Kidney (tissue), 14 donors: Measurements from ENCODE around the gene CCDC170. TPM values are rescaled to one million over a fixed set of nuclear protein-coding genes. Genes with fewer than 3 reads are reported as not detected.

Experiments
- DNase-seq, 5 donors: peaks; one replicate each; pipeline ENCODE4 v3.0.0-alpha.2; 2013 to 2020
- FAIRE-seq: peaks from 2 replicates; lab custom pipeline; 2012; peaks lifted over from hg19 to GRCh38; lab: Jason Lieb, UNC
- H3K27ac ChIP-seq, 2 donors: one replicate each; pipeline ENCODE4 v1.7.0; 2013; ENCODE audit warnings: low read depth in 2 of 2, low read length in 2 of 2, inconsistent platforms in 1 of 2
- H3K27me3 ChIP-seq: one replicate; pipeline ENCODE4 v1.7.1; 2013; ENCODE audit warnings: low read length, inconsistent platforms; ENCODE audit not compliant: control insufficient read depth, insufficient read depth
- H3K36me3 ChIP-seq, 3 donors: one replicate each; pipeline versions ENCODE4 v1.7.0 to v1.7.1; 2013; ENCODE audit warnings: low read length in 3 of 3, control low read depth in 1 of 3, inconsistent platforms in 1 of 3; ENCODE audit not compliant: insufficient read depth in 3 of 3, control insufficient read depth in 2 of 3
- H3K4me1 ChIP-seq, 3 donors: one replicate each; pipeline versions ENCODE4 v1.7.0 to v1.7.1; 2013; ENCODE audit warnings: low read length in 3 of 3, inconsistent platforms in 1 of 3, low read depth in 1 of 3; ENCODE audit not compliant: control insufficient read depth in 2 of 3, insufficient read depth in 2 of 3
- H3K4me3 ChIP-seq, 3 donors: one replicate each; pipeline versions ENCODE4 v1.7.0 to v1.8.1; 2013; ENCODE audit warnings: low read length in 3 of 3, control low read depth in 1 of 3, inconsistent platforms in 1 of 3
- H3K9ac ChIP-seq, 3 donors: one replicate each; pipeline versions ENCODE4 v1.7.0 to v1.7.1; 2013; ENCODE audit warnings: low read length in 3 of 3, control low read depth in 1 of 3, inconsistent platforms in 1 of 3
- H3K9me3 ChIP-seq, 3 donors: one replicate each; pipeline versions ENCODE4 v1.7.0 to v1.7.1; 2013; ENCODE audit warnings: low read length in 3 of 3, control low read depth in 1 of 3, inconsistent platforms in 1 of 3; ENCODE audit not compliant: control insufficient read depth in 2 of 3, insufficient read depth in 1 of 3
- CTCF ChIP-seq: IDR thresholded peaks from 3 replicates; pipeline ENCODE4 v1.5.1; 2012; ENCODE audit warnings: mild to moderate bottlenecking, moderate library complexity, borderline replicate concordance; ENCODE audit not compliant: insufficient read depth; ENCODE audit errors: extremely low read depth
- intact Hi-C: fragments of 100-400 bp; cut with DNase I; formaldehyde crosslinking; loops from one replicate; pipeline ENCODE4 v1.11.1; 2022
- polyA plus RNA-seq: library from polyadenylated mRNA; stranded (reverse); fragments of 350-450 nt; fragmentation: Illumina TruSeq; extraction: RNeasy Lipid Tissue Mini Kit (QIAGEN cat#74804); gene quantifications from one replicate; pipeline ENCODE4 v1.2.3, GENCODE V29; 2014; ENCODE audit warnings: low read depth, low replicate concordance; ENCODE audit not compliant: insufficient read depth
- total RNA-seq: library from RNA; stranded (reverse); fragmentation: NEBNext Ultra II Directional; extraction: Animal tissue kit (Norgen Biotek cat#: 25700); gene quantifications from one replicate; pipeline ENCODE4 v1.2.1, GENCODE V29; 2021
- donor health status: control.
- donor health status: control.
- donor health status: control.
- donor health status: control.
- donor health status: control.
- donor health status: DM: yes; HTN: yes; CAD: no.
- donor health status: Normal renal cell carcinoma (clear cell type).

CCDC170 gene
- total and polyA plus RNA-seq, 2 donors from 2014 or later = 0.34 to 2.1 TPM

GRCh38 chr6:151551223-151551857 lies 57.5 kb downstream of the CCDC170 start:
- no peak for DNase-seq

GRCh38 chr6:151553416-151554165 lies 59.8 kb downstream of the CCDC170 start:
- Histone ChIP-seq H3K4me3 (no peak overlapping the region), H3K36me3 (no peaks in the 10 kb centered on the region), H3K9me3 (peaks cover 0 to 6% (median 2%) of the 10 kb centered on the region in 3 donors), H3K27me3 (no peaks in the 10 kb centered on the region), H3K4me1 (no peaks in the 10 kb centered on the region), H3K27ac (no peak overlapping the region), H3K9ac (no peak overlapping the region)
- no peak for DNase-seq
- TF ChIP-seq CTCF = no peak
- FAIRE-seq = peak; percentile 53
- intact Hi-C loops = no loop called here

More at GRCh38 chr6:151551223-151551857, 57.5 kb downstream of the CCDC170 start:
- H3K27ac ChIP-seq = no peak overlapping the region
- H3K4me1 ChIP-seq = no peaks in the 10 kb centered on the region
- intact Hi-C loops = no loop called here
- peaks cover 0 to 6% (median 2%) of the 10 kb centered on the region in 3 donors for H3K9me3 ChIP-seq
- H3K36me3 ChIP-seq = no peaks in the 10 kb centered on the region
- H3K4me3 ChIP-seq = no peak overlapping the region
- no peak for FAIRE-seq
- no peak for TF ChIP-seq CTCF
- no peak overlapping the region for H3K9ac ChIP-seq
- H3K27me3 ChIP-seq = no peaks in the 10 kb centered on the region

GRCh38 chr6:151561238-151561637 lies 67.4 kb downstream of the CCDC170 start:
- Histone ChIP-seq H3K4me1 (no peaks in the 10 kb centered on the region), H3K27me3 (no peaks in the 10 kb centered on the region), H3K4me3 (no peak overlapping the region), H3K9ac (no peak overlapping the region), H3K36me3 (no peaks in the 10 kb centered on the region), H3K9me3 (peaks cover 0 to 4% (median 2%) of the 10 kb centered on the region in 3 donors), H3K27ac (no peak overlapping the region)
- intact Hi-C loops = no loop called here
- DNase-seq (no peak), FAIRE-seq (no peak)
- TF ChIP-seq CTCF = no peak
